Activated CD4-positive, alpha-beta T cell treated with anti-CD3 and anti-CD28 coated beads for 36 hours (primary cell): ENCODE measurements around the gene HOXC10. TPM values are rescaled to one million over a fixed set of nuclear protein-coding genes. Genes with fewer than 3 reads are reported as not detected.

Experiments used
- ATAC-seq: fragments of 200-7000 bp; cut with Tn5 transposase; one replicate; pipeline ENCODE4 v1.10.0; 2021; ENCODE audit warnings: mild to moderate bottlenecking, moderate library complexity
- CTCF ChIA-PET: fragments of 350-600 bp; sonication (Branson Sonifier 250); formaldehyde crosslinking; loops from one replicate; lab custom pipeline; 2021; ENCODE audit warnings: antibody characterized with exemption; lab: Charles Lee
- POLR2A ChIA-PET: fragments of 350-600 bp; sonication (Branson Sonifier 250); formaldehyde crosslinking; loops from one replicate; lab custom pipeline; 2021; ENCODE audit warnings: antibody characterized with exemption, inconsistent platforms; lab: Charles Lee
- DNase-seq: peaks from one replicate; pipeline ENCODE4 v3.0.0-alpha.2; 2020
- H3K27ac Mint-ChIP-seq: one replicate; pipeline ENCODE4 v1.8.0; 2021; ENCODE audit warnings: mixed read lengths
- H3K27me3 Mint-ChIP-seq: one replicate; pipeline ENCODE4 v1.8.0; 2021; ENCODE audit warnings: mixed read lengths
- H3K36me3 Mint-ChIP-seq: one replicate; pipeline ENCODE4 v1.8.0; 2021; ENCODE audit warnings: low read depth, mixed read lengths
- H3K4me1 Mint-ChIP-seq: one replicate; pipeline ENCODE4 v1.8.0; 2021; ENCODE audit warnings: mixed read lengths
- H3K4me3 Mint-ChIP-seq: one replicate; pipeline ENCODE4 v1.8.0; 2021; ENCODE audit warnings: mild to moderate bottlenecking, moderate library complexity, mixed read lengths
- H3K9me3 Mint-ChIP-seq: one replicate; pipeline ENCODE4 v1.8.0; 2021; ENCODE audit warnings: low read depth, mixed read lengths
- intact Hi-C, 2 experiments: fragments of 100-400 bp; cut with DNase I in 1 of 2; cut with micrococcal nuclease in 1 of 2; formaldehyde crosslinking; loops; one replicate each; pipeline versions ENCODE4 v1.14.2 to v1.15.1; 2022 to 2024; cut with DNase I, micrococcal nuclease
- total RNA-seq, 2 experiments: library from RNA; stranded (reverse); gene quantifications; one replicate each; pipeline ENCODE4 v1.2.3, GENCODE V29; 2021

The HOXC10 gene
- total RNA-seq, 2 experiments from 2014 or later, result not detected

- ChIA-PET CTCF (interaction anchor here (0.6 to 1.7 kb wide), 3 partner anchors 197 to 249 kb away, joined by 3 to 4 read pairs (median 4); no protein-coding TSS in a partner anchor), POLR2A (no interaction called here)
- DNase-seq (no peak), ATAC-seq (no peak)
- H3K36me3 Mint-ChIP-seq, result no peaks in the 10 kb centered on the region
- intact Hi-C loops, result loop anchor here in 1 of 2 experiments (5.0 kb wide), 2 partner anchors 42 to 58 kb away; partner anchors contain the start of genes HOXC12 and HOXC4
- H3K9me3 Mint-ChIP-seq, result no peaks in the 10 kb centered on the region
- H3K4me3 Mint-ChIP-seq, result peak overlapping the region; percentile 65
- no peak overlapping the region for H3K27ac Mint-ChIP-seq
- peaks cover 38% of the 10 kb centered on the region for H3K4me1 Mint-ChIP-seq
- H3K27me3 Mint-ChIP-seq, result peaks cover 87% of the 10 kb centered on the region
Observed at GRCh38 chr12:53994264-53995001, 9.5 kb downstream of the HOXC10 start.

DNA sequence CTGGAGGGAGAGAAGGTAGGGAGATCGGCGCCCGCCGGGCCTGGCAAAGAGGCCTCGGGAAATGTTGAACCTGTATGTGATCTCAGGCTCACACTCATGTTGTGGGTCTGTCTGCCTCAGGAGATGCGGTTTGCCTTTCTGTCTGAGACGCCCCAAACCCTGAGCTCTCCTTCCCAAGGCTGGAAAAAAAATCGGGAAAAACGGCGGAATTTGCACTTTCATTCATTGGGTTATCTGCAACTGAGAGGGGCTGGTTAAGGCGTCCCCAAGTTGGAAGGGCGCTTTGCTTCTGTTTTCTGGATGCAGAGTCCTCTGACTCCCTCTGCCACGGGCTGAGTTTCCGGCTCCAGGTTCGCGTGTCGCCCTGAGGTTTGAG, 10.0 kb downstream of the HOXC10 start:
- Mint-ChIP-seq H3K4me3 (peak overlapping the region; percentile 65), H3K4me1 (peaks cover 32% of the 10 kb centered on the region), H3K27me3 (peaks cover 84% of the 10 kb centered on the region), H3K27ac (no peak overlapping the region), H3K9me3 (no peaks in the 10 kb centered on the region), H3K36me3 (no peaks in the 10 kb centered on the region)
- POLR2A ChIA-PET, result interaction anchor here (0.6 kb wide), 1 partner anchor 14 kb away, joined by 6 read pairs; the partner anchor contains the start of gene HOXC8
- peak; percentile 56 for DNase-seq
- CTCF ChIA-PET, result interaction anchor here (0.6 to 1.7 kb wide), 5 partner anchors 9 to 343 kb away, joined by 3 to 5 read pairs (median 4); no protein-coding TSS in a partner anchor
- intact Hi-C loops, result loop anchor here in 1 of 2 experiments (5.0 kb wide), 1 partner anchor 43 kb away; the partner anchor contains the start of gene HOXC12
- ATAC-seq, result no peak

DNA sequence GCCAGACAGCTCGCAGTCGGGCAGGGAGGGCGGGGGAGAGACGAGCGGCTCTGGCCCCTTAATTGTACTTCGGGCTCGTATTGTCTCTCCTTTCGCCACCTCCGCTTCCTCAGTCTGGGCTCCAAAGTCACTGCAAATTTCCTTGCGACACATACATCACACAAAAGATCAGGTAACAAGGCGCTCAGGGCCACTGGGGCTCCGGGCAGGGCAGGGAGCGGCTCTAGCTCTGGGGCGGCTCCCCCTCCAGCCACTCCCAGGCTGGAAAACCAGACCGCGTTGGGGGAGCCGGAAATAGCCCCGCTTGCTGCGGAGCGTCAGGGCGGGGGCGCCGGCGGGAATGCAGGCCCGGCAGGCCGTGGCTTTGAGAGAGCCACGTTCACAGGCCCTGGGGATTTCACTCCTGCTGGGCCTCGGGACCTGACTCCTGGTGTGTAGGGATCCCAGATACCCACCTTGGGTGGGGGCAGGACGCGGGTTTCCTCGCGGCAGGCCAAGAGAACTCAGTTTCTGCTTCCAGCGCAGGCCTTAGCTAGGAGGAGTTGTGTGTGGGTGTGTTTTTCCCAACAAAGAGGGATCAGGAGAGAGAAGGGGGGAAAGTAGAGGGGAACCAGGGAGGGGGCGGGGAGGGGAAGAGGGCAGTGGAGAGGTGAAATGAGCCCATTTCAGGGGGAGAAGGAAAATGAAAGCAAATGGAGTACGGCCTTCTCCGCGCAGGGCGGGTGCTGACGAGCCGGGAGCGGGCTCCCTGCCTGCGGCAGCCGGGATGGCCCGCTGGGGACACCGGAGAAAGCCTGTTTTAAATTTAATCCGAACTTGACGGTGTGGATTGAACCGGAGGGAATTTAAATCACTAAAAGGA, 10.7 kb downstream of the HOXC10 start:
- Mint-ChIP-seq H3K4me1 (peaks cover 27% of the 10 kb centered on the region), H3K9me3 (no peaks in the 10 kb centered on the region), H3K27ac (no peak overlapping the region), H3K27me3 (peaks cover 83% of the 10 kb centered on the region), H3K36me3 (no peaks in the 10 kb centered on the region), H3K4me3 (peak overlapping the region; percentile 65)
- ChIA-PET CTCF (interaction anchor here (0.6 to 1.7 kb wide), 8 partner anchors 9 to 342 kb away, joined by 3 to 5 read pairs (median 3); no protein-coding TSS in a partner anchor), POLR2A (interaction anchor here (0.6 kb wide), 1 partner anchor 13 kb away, joined by 6 read pairs; the partner anchor contains the start of gene HOXC8)
- ATAC-seq (peak; percentile 42), DNase-seq (peak; percentile 47)
- intact Hi-C loops, result loop anchor here in 1 of 2 experiments (5.0 kb wide), 1 partner anchor 43 kb away; the partner anchor contains the start of gene HOXC12

DNA sequence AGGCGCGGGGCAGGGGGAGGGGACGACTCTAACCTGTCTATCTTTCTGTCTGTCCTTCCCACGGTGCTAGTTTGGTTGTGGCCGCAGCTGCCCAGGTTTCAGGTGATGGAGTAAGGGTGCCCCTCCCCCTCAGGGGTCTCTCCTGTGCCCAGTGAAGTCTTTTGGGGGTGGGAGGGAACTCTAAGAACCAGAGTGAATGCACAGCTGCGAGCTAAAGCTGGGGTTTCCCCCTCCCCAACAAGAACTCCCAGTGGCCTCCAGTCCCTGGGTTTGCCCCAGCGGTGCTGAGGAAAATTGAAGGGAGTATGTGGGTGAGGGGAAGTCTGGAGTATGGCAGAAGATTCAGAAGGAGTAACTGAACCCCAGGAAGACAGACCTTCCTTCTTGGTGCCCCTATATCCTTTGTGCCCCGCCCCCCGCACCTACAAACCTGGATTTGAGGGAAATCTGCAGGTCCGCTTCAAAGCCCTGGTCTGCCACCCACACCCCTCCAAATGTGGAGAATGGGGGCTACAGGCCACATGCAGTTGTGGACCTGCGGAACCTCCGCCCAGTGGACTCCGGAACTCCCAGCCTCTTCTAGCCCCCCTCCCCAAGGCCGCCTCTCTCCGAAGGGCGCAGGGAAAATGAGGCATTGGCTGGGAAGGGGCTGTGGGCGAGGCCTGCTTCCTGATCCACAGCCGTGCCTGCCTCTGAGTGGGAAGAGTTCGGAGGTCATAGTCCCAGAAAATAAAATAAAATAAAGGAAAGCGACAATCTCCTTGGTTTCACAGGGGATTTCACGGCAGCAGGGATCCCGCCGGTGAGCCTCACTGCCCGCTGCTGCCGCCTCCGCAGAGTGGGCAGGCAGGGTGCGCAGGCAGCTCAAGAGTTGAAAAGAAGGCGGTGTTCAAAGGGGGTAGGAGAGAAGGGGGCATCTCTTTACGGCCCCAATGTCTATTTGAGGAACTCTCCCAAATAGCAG, 11.6 kb downstream of the HOXC10 start:
- Mint-ChIP-seq H3K27me3 (peaks cover 84% of the 10 kb centered on the region), H3K4me1 (peaks cover 25% of the 10 kb centered on the region), H3K9me3 (no peaks in the 10 kb centered on the region), H3K4me3 (peak overlapping the region; percentile 65), H3K36me3 (no peaks in the 10 kb centered on the region), H3K27ac (no peak overlapping the region)
- DNase-seq (no peak), ATAC-seq (peak; percentile 27)
- intact Hi-C loops, result loop anchor here in 1 of 2 experiments (5.0 kb wide), 1 partner anchor 44 kb away; the partner anchor contains the start of gene HOXC12
- POLR2A ChIA-PET, result interaction anchor here (0.7 kb wide), 1 partner anchor 214 kb away, joined by 3 read pairs; no protein-coding TSS in a partner anchor
- CTCF ChIA-PET, result interaction anchor here (0.5 to 1.7 kb wide), 12 partner anchors 9 to 247 kb away, joined by 3 to 8 read pairs (median 4); partner anchors contain the start of genes HOXC10 and HOXC5

DNA sequence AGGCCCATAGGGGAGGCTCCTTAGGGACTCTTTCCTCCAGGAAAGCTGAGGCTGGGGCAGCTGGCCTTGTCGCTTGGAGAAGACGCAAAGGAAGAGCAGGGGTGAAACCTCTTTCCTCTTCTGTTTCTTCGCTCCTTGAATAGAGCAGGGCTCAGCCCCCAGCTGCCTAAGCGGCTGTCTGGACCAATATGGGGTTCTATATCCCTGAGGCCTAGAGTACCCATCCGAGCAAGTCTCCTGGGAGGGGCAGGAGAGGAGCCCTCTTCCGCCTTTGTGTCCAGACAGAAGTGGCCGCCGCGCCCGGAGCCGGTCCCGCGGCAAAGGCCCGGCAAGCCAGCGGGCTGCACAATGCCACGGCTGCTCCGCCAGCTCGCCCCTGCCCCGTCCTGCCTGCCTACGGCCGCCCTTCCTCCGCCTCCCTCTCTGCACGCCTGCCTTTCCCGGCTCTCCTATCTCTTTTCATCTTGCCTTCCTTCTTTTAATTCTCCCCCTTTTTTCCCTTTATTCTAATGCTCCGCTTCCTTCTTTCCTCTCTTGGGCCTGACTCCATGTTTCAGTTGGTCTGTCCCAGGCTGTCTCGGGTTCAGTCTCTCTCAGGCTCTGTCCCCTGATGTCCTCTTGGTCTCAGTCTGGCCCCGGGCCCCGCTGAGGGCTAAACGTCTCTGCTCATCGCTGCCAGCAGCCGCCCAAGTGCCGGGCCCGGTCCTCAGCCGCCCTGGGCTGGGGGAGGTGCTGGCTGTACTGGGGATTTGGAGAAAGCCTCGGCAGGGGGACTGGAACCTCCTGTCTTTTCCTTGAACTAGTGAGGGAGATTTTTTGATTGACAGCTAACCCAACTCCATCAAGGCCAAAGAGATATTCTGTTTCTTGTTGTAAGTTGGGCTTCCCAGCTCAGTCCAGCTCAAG, 12.5 kb downstream of the HOXC10 start:
- Mint-ChIP-seq H3K36me3 (no peaks in the 10 kb centered on the region), H3K27me3 (peaks cover 84% of the 10 kb centered on the region), H3K27ac (no peak overlapping the region), H3K4me3 (no peak overlapping the region), H3K9me3 (no peaks in the 10 kb centered on the region), H3K4me1 (peaks cover 26% of the 10 kb centered on the region)
- DNase-seq (no peak), ATAC-seq (no peak)
- ChIA-PET CTCF (interaction anchor here (0.5 to 3.8 kb wide), 10 partner anchors 8 to 193 kb away, joined by 3 to 17 read pairs (median 4); partner anchors contain the start of genes HOXC10 and HOXC5), POLR2A (interaction anchor here (0.7 kb wide), 1 partner anchor 213 kb away, joined by 3 read pairs; no protein-coding TSS in a partner anchor)
- intact Hi-C loops, result loop anchor here in 1 of 2 experiments (5.0 kb wide), 1 partner anchor 45 kb away; the partner anchor contains the start of gene HOXC12

DNA sequence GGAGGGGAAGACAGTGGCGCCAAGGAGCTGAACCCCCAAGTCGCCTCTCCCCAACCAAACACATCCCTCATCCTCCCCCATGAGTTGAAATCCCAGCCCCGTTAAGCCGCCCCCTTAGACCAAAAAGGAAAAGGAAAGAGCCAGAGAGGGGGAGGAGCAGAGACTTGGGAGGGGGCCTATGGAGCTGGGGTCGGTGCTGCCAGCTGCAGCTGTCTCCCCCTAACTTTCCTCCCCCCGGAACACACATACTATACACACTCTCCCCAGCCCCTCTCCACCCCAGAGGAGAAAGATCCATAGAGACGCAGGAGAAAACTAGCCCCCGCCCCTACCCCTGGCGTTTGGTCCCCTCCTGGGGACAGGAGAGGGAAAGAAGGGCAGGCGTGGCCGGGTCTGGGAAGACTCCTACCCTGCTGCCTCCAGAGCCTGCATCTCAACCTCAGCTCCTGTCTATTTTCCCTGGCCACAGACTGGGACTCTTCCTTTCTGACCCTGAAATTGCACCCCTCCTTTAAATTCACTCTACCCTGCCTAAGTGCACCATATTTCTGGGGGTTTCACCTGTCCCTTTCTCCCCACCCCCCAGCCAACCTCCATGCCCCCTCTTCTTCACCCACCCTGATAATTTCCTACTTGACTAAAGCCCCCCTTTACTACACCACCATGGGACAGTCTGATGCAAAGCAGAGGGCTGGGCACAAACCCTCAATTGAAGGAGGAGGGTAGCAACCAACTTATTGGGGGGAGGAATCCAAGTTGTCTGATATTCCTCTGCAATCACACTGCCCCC, 13.4 kb downstream of the HOXC10 start:
- Mint-ChIP-seq H3K27me3 (peaks cover 87% of the 10 kb centered on the region), H3K9me3 (no peaks in the 10 kb centered on the region), H3K4me3 (no peak overlapping the region), H3K36me3 (no peaks in the 10 kb centered on the region), H3K27ac (no peak overlapping the region), H3K4me1 (peaks cover 29% of the 10 kb centered on the region)
- CTCF ChIA-PET, result interaction anchor here (0.7 to 3.8 kb wide), 7 partner anchors 9 to 218 kb away, joined by 3 to 17 read pairs (median 4); partner anchors contain the start of gene HOXC10
- DNase-seq, result no peak
- intact Hi-C loops, result loop anchor here in 1 of 2 experiments (5.0 kb wide), 1 partner anchor 46 kb away; the partner anchor contains the start of gene HOXC12
- ATAC-seq, result no peak
- POLR2A ChIA-PET, result no interaction called here

DNA sequence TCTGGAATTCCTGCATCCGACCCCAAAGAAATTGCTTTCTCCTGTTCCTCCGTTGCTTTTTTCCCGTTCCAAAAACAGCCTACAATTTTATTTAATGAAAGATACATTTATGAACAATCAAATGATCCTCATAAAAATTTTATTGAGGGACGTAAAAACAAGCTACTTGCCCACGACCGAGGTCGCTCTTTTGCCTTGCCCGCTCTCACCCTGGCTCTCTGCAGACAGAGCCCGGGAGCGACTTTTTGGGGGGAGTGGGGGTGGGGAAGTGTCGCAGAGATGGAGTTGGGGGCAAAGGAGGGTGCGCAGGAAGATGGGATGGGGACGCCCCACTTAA, 13.9 kb downstream of the HOXC10 start:
- intact Hi-C loops, result loop anchor here in 1 of 2 experiments (5.0 kb wide), 1 partner anchor 47 kb away; the partner anchor contains the start of gene HOXC12

GRCh38 chr12:53999559-54000115, 14.7 kb downstream of the HOXC10 start:
- H3K4me3 Mint-ChIP-seq, result peak overlapping the region; percentile 41

More for the DNA sequence above, 13.9 kb downstream of the HOXC10 start:
- Mint-ChIP-seq H3K4me3 (no peak overlapping the region), H3K27ac (no peak overlapping the region), H3K4me1 (peaks cover 27% of the 10 kb centered on the region), H3K36me3 (no peaks in the 10 kb centered on the region), H3K27me3 (peaks cover 86% of the 10 kb centered on the region), H3K9me3 (no peaks in the 10 kb centered on the region)
- DNase-seq, result no peak
- ATAC-seq, result no peak
- POLR2A ChIA-PET, result no interaction called here
- CTCF ChIA-PET, result interaction anchor here (0.7 to 3.8 kb wide), 4 partner anchors 11 to 217 kb away, joined by 3 to 17 read pairs (median 4); partner anchors contain the start of gene HOXC10

More at GRCh38 chr12:53999559-54000115, 14.7 kb downstream of the HOXC10 start:
- H3K4me1 Mint-ChIP-seq, result peaks cover 24% of the 10 kb centered on the region
- ATAC-seq (no peak), DNase-seq (peak; percentile 60)
- no peak overlapping the region for H3K27ac Mint-ChIP-seq
- ChIA-PET CTCF (interaction anchor here (0.6 to 3.8 kb wide), 15 partner anchors 9 to 216 kb away, joined by 3 to 17 read pairs (median 3); partner anchors contain the start of genes HOXC10 and HOXC8), POLR2A (no interaction called here)
- intact Hi-C loops, result loop anchor here in 1 of 2 experiments (5.0 kb wide), 1 partner anchor 47 kb away; the partner anchor contains the start of gene HOXC12
- peaks cover 87% of the 10 kb centered on the region for H3K27me3 Mint-ChIP-seq
- no peaks in the 10 kb centered on the region for H3K9me3 Mint-ChIP-seq
- no peaks in the 10 kb centered on the region for H3K36me3 Mint-ChIP-seq
